Left kidney (tissue), 2 donors: ENCODE measurements around the gene ESRRB. TPM values are rescaled to one million over a fixed set of nuclear protein-coding genes. Genes with fewer than 3 reads are reported as not detected.
A peak's percentile ranks its signal among the peaks of the same experiment; 100 is the strongest.

Source experiments
- DNase-seq: peaks from one replicate; pipeline ENCODE4 v3.0.0-alpha.2; 2013
- polyA plus RNA-seq: library from polyadenylated mRNA; unstranded; fragments of 120-200 nt; gene quantifications from one replicate; pipeline ENCODE4 v1.2.1, GENCODE V29; 2013; ENCODE audit not compliant: insufficient read length

Gene ESRRB
- polyA plus RNA-seq, 1 donor = 6.9 TPM

- DNase-seq = no peak
These were observed 163.2 kb downstream of the ESRRB start for GRCh38 chr14:76539130-76539529.

- DNase-seq = peak; percentile 70
These were observed 165.8 kb downstream of the ESRRB start for GRCh38 chr14:76541594-76542219.

GRCh38 chr14:76546426-76547221 is 170.7 kb downstream of the ESRRB start:
- DNase-seq = no peak

GRCh38 chr14:76547831-76548230 is 171.9 kb downstream of the ESRRB start:
- no peak for DNase-seq

DNA sequence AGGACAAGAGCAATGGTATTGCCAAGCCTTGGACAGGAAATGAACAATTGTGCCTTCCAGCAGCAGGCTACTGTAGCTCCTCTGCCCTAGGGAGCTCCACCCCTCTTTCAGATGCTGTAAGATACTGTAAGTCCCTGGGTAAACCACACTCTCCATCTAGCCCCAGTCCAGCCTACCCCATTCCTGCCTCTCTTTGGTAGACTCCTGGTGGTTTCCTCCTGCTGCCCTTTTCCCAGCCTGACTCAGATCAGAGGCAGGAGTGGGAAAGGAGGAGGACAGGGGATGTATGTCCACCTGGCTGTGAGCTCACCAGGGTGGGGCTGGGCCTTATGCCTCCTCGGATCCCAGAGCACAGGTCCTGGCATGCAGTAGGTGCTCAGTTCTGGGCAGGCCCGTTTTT is 174.6 kb downstream of the ESRRB start:
- no peak for DNase-seq

DNA sequence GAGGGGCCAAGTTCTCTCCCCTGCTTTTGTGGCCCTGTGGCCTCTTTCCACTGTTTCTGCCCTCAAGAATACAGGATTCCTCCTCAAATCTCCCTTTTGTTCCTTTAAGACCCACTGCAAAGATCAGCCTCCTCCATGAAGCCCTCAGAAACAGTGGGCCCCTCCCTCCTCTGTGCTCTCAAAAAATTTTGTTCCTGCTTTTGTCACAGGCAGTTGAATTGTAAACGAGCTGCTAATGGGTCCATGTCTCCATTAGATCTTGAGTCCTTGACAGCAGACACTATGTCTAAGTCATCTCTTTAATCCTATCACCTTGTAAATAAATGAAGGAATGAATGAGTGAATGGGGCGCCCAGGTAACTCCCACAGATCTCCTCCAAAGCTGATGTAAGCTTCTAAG is 175.2 kb downstream of the ESRRB start:
- no peak for DNase-seq

Other genes with a start within 250 kb of the ESRRB start
- gene GPATCH2L, start 224.2 kb upstream of the ESRRB start, polyA plus RNA-seq = 44.6 TPM